Epithelial cell of proximal tubule (primary cell): Measurements from ENCODE around the gene CT47C1. TPM values are rescaled to one million over a fixed set of nuclear protein-coding genes. Genes with fewer than 3 reads are reported as not detected.
"Not testable (repeated sequence)": the region's sequence is repeated elsewhere in the genome, so short reads cannot be mapped to it uniquely, and the experiment has no call there.

ENCODE experiments used
- DNase-seq: peaks from one replicate; pipeline ENCODE4 v3.0.0-alpha.2; 2011; ENCODE audit warnings: low read depth
- H3K4me3 ChIP-seq: 2 replicates; pipeline ENCODE4 v1.5.1; 2011; ENCODE audit warnings: low read depth, mild to moderate bottlenecking, low read length
- CTCF ChIP-seq: conservative IDR thresholded peaks from 2 replicates; pipeline ENCODE4 v1.5.1; 2012; ENCODE audit warnings: low read depth, mild to moderate bottlenecking, low read length
- total RNA-seq: library from RNA; depleted of rRNA; stranded (reverse); fragments of >200 nt; gene quantifications from 2 replicates; pipeline ENCODE4 v1.2.3, GENCODE V29; 2015

Gene CT47C1
- total RNA-seq = not detected in 2 replicates

- no peak within 1 kb of the TSS for H3K4me3 ChIP-seq
- DNase-seq = no peak
Observed at GRCh38 chrX:119072744-119073143, at the start of gene CT47C1. Gene CT47C1 (plus strand): TSS chrX:119072993. CDS start chrX:119073226, 233 bp downstream.

DNA sequence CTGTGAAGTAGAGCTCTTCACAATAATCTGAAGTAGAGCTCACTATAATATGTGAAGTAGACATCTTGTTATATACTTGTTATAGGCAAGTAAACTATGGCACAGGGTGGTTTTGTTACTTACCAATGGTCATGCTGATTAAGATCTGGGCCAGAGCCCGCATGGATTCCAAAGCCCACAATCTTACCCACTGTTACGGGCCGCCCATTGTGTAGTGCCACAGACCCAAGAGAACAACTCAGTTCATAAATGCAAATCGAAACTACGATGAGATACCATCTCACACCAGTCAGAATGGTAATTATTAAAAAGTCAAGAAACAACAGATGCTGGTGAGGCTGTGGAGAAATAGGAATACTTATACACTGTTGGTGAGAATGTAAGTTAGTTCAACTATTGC, 46.9 kb upstream of the CT47C1 start:
- no peak overlapping the region for H3K4me3 ChIP-seq
- TF ChIP-seq CTCF = no peak
- no peak for DNase-seq

More at GRCh38 chrX:119072744-119073143, at the start of gene CT47C1:
- TF ChIP-seq CTCF = no peak

DNA sequence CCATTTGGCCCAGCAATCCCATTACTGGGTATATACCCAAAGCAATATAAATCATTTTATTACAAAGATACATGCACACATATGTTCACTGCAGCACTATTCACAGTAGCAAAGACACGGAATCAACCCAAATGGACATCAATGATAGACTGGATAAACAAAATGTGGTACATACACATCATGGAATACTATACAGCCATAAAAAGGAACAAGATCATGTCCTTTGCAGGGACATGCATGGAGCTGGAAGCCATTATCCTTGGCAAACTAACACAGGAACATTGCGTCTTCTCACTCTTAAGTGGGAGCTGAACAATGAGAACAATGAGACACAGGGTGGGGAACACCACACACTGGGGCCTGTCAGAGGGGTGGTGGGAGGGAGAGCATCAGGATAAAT, 46.4 kb upstream of the CT47C1 start:
- DNase-seq, H3K4me3 ChIP-seq: not testable (repeated sequence)

DNA sequence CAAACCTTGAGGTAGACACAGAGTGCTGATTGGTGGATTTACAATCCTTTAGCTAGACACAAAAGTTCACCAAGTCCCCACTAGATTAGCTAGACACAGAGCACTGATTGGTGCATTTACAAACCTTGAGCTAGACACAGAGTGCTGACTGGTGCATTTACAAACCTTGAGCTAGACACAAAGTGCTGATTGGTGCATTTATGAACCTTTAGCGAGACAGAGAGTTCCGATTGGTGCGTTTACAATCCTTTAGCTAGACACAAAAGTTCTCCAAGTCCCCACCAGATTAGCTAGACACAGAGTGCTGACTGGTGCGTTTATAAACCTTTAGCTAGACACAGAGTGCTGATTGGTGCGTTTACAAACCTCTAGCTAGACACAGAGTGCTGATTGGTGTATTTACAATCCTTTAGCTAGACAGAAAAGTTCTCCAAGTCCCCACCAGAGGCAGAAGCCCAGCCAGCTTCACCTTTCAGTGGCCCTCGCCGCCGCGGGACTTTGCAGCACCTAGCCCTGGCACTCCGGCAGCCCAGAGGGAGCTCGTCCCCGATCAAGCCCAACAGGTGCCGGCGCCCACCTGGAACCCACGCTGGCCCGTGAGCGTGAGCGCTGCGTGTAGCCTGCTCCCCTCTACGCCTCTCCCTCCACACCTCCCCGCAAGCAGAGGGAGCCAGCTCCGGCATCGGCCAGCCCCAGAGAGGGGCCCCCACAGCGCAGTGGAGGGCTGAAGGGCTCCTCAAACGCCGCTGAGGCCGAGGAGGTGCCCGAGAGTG, 44.6 kb upstream of the CT47C1 start:
- not testable (repeated sequence) for H3K4me3 ChIP-seq, DNase-seq

DNA sequence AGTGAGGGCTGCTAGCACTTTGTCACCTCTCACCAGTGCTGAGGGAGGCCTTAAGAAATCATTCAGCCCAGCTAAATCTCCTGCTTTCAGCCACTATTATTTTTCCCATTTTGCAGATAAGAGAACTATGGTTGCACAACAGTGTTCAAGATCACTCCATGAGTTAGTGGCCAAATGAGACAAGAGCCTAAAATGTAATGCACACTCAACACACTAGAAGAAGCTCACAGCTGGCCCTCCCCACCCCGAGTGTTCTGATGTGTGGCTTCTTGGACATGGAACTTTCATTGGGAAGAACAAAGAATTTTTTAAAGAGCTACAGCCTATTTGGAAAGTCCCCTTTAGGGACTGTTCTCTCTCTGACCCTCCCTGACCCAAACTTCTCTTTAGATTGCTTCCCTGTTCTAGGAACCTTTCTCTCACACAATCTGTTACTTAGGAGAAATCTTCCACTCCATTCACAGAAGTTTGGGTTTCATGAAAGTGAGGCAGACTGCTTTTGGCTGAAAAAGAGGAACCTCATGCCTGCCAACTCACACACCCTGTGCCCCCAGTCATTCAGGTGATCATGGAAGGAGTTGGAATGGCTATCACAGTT, 44.0 kb upstream of the CT47C1 start:
- no peak for TF ChIP-seq CTCF
- no peak for DNase-seq
- no peak overlapping the region for H3K4me3 ChIP-seq

DNA sequence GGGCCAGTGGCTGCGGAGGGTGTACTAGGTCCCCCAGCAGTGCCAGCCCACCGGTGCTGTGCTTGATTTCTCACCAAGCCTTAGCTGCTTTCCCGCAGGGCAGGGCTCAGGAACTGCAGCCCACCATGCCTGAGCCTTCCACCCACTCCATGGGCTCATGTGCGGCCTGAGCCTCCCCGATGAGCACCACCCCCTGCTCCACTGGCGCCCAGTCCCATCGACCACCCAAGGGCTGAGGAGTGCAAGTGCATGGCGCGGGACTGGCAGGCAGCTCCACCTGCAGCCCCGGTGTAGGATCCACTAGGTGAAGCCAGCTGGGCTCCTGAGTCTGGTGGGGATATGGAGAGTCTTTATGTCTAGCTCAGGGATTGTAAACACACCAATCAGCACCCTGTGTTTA, 43.1 kb upstream of the CT47C1 start:
- H3K4me3 ChIP-seq = not testable (repeated sequence)

GRCh38 chrX:119030990-119031389, 41.8 kb upstream of the CT47C1 start:
- TF ChIP-seq CTCF = no peak
- no peak for DNase-seq
- no peak overlapping the region for H3K4me3 ChIP-seq

More for the DNA sequence above, 43.1 kb upstream of the CT47C1 start:
- DNase-seq = not testable (repeated sequence)

DNA sequence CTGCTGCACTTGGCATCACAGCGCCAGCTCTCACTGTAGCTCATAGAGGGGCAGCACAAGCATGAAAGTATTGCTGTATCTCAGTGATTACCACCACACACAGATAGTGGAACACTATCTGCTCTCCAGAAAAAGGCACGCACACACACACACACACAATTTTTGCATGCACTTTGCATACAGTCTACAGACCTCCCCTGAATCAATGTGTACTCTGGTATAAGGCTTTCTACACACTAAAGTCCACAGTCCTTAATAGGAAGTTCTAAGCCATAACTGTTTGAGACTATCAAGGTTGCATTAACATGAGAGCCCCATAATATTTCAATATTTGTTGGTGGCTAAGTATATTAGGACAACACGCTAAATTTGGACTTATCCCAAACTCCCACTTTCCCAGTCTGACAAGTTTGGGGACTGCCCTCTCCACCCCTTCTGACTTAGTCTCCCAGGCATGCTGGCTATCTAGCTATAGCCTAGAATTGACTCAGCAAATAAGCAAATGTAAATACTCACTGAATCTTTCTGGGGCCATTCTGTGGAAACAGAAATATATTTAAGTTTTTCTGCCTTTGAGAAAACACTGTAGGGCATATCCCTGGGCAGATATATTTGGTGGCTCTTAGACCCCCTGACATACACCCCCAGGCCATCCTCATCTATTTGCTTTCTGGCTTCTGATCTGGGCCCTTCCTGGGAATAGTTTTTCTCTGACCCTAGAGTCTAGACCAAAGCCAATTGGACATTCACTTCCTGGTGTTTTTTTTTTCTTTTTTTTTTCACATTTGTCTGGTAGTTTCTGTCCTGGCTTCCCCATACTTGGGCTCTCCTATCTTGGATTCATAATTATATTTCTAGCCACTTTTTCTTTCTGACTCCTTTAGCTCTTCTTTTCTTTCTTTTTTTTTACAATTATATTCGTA, 36.4 kb upstream of the CT47C1 start:
- no peak overlapping the region for H3K4me3 ChIP-seq
- no peak for DNase-seq
- TF ChIP-seq CTCF = no peak
